ENCODE measurements around the gene LPCAT3.
"Not testable (repeated sequence)": the region's sequence is repeated elsewhere in the genome, so short reads cannot be mapped to it uniquely, and the experiment has no call there.

LPCAT3 gene, protein sequence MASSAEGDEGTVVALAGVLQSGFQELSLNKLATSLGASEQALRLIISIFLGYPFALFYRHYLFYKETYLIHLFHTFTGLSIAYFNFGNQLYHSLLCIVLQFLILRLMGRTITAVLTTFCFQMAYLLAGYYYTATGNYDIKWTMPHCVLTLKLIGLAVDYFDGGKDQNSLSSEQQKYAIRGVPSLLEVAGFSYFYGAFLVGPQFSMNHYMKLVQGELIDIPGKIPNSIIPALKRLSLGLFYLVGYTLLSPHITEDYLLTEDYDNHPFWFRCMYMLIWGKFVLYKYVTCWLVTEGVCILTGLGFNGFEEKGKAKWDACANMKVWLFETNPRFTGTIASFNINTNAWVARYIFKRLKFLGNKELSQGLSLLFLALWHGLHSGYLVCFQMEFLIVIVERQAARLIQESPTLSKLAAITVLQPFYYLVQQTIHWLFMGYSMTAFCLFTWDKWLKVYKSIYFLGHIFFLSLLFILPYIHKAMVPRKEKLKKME

DNA sequence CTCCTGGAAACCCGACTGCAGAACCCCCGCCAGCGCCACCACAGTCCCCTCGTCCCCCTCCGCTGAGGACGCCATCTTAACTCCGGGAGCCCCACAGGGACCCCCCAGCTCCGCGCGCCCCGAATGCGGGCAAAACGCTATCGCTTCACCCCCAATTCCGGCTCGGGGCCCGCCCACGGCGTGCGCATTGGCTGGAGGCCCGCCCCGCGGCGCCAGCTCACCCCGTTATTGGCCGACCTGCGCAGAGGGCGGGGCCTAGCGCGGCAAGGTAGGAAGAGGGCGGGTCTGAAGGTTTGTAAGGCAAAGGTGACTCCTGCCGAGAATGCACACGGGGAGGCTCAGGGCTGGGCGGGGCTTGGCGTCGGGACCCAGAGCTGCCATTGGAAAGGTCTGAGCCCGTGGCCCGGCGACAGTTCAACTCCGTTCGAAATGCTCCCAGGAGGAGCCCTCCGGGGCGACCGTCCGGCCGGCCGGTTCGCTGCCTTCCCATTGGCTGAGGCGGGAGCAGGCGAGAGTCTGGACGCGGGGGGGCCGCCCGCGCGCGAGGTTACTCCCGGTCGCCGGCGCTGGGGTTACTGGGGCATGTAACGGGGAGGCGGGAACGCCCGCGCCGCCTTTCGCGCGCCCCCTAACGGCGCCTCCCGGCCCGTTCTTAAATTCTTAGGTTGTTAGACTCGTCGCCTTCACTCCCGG lies at the start of gene LPCAT3:
Gene LPCAT3 (minus strand): TSS at position 127 of the 693 bp plus-strand sequence. CDS start 52 bp downstream, at position 75.
- DNase-seq (ENCODE audit: low spot score): peak; percentile 84

GRCh38 chr12:7067096-7067495 lies 48.8 kb upstream of the LPCAT3 start:
- no peak for DNase-seq (ENCODE audit: low spot score)

- DNase-seq (ENCODE audit: low spot score): no peak
Measured at GRCh38 chr12:7066596-7066995, 48.3 kb upstream of the LPCAT3 start.

GRCh38 chr12:7065073-7065623 lies 46.9 kb upstream of the LPCAT3 start:
- DNase-seq (ENCODE audit: low spot score): no peak

DNA sequence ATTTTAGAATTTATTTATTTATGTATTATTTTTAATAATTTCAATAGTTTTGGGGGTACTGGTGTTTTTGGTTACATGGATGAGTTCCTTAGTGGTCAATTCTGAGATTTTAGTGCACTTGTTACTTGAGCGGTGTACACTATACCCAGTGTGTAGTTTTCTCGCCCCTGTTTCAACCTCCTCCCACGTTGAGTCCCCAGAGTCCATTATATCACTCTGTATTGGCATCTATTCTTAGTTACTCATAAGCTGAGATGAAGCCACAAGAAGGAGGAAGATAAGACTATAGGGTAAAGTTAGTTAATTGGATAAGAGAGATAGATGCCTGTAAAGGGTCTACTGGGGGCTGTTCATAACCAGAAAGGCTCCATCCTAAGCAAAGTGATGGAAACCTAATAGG lies 46.2 kb upstream of the LPCAT3 start:
- no peak for DNase-seq (ENCODE audit: low spot score)

GRCh38 chr12:7061596-7061995 lies 43.3 kb upstream of the LPCAT3 start:
- no peak for DNase-seq (ENCODE audit: low spot score)

GRCh38 chr12:7061138-7061537 lies 42.9 kb upstream of the LPCAT3 start:
- no peak for DNase-seq (ENCODE audit: low spot score)

DNA sequence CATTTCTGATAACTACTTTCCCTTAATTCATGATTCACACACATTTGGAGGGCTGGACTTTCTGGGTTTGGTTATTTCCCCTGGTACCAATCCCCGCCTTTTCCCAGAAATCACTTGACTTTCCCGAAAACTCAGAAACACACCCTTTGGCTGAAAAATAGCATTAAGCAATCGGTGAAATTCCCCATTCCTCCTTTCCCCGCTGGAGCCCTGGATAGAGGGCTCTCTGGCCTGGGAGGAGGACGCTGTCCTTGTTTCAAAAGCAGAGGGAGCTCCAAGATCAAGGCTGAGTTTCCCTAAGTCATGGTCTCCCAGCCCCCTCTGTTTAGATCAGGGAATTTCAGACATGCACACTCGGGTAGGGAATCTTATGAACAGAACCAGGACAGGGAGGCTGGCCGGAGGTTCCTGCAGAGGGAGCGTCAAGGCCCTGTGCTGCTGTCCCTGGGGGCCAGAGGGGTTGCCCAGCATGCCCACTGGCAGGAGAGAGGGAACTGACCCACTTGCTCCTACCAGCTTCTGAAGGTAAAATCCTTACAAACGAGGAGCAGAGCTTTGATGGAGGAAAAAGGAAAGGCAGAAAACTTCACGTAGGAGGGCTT lies 42.2 kb upstream of the LPCAT3 start, which contains the start of gene C1S:
Gene C1S (plus strand): TSS at position 366 of the 602 bp plus-strand sequence. CDS start 1,195 bp downstream, outside the sequence.
- DNase-seq (ENCODE audit: low spot score): peak; percentile 50

GRCh38 chr12:7059780-7060179 lies 41.5 kb upstream of the LPCAT3 start:
- no peak for DNase-seq (ENCODE audit: low spot score)

GRCh38 chr12:7058850-7059395 lies 40.6 kb upstream of the LPCAT3 start:
- DNase-seq (ENCODE audit: low spot score): no peak

GRCh38 chr12:7058163-7058845 lies 40.0 kb upstream of the LPCAT3 start:
- no peak for DNase-seq (ENCODE audit: low spot score)

- DNase-seq (ENCODE audit: low spot score): not testable (repeated sequence)
Measured at GRCh38 chr12:7055736-7056135, 37.5 kb upstream of the LPCAT3 start.

- no peak for DNase-seq (ENCODE audit: low spot score)
Measured at GRCh38 chr12:7054925-7055324, 36.6 kb upstream of the LPCAT3 start.

GRCh38 chr12:7049973-7050372 lies 31.7 kb upstream of the LPCAT3 start:
- not testable (repeated sequence) for DNase-seq (ENCODE audit: low spot score)

- DNase-seq (ENCODE audit: low spot score): not testable (repeated sequence)
Measured at GRCh38 chr12:7049445-7049951, 31.2 kb upstream of the LPCAT3 start.

GRCh38 chr12:7047306-7047705 lies 29.0 kb upstream of the LPCAT3 start:
- no peak for DNase-seq (ENCODE audit: low spot score)

DNA sequence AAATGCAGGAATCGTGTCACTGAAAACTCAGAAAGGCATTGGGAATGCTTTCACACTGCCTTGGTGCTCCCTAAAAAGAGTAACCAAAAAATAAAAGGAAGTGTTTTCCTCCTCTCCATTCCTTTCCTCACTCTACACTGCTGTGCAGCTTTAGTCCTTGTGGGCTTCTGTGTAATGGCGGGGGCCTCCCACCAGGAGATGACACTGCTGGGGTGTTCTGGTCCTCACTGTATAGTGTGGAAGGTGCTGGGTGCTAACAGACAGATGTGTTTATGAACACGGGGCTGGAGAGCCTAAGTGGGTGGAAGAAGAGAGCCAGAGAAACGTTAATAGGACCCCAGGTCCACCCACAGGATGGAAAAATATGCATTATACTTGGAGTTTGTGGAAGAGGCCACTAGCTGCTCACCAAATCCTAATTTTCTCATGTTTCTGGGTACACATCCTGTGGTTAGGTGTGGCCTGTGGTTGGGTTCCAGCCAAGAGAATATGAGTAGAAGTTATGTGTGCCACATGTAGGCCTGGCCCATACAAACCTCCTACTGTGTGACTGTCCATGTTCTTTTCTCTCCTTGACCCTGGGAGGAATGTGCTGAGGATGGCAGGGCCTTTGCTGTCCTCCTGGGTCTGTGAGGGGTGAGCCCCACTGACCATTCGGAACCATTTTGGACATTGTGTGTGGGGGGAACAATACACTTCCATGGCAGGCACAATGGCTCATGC lies 28.3 kb upstream of the LPCAT3 start:
- no peak for DNase-seq (ENCODE audit: low spot score)

DNA sequence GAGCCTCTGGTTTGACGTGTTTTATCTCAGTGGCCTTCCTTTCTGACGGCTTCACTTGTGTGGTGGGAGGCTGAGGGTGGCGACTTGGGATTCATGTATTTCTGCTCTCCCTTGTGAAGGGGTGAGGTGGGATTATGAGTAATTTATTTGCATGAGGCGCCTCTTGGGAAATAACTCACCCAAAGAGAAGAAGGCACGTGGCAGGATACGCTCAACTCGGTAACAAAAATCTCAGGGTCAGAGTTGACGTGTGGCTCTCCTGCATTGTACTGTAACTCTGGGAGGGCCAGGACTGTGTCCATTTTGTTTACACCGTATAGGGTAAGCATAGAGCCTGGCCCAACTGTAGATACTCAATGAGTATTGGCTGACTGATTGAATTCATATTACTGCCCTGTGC lies 27.6 kb upstream of the LPCAT3 start:
- no peak for DNase-seq (ENCODE audit: low spot score)

- DNase-seq (ENCODE audit: low spot score): peak; percentile 19
Measured at GRCh38 chr12:7042842-7043241, 24.6 kb upstream of the LPCAT3 start.

DNA sequence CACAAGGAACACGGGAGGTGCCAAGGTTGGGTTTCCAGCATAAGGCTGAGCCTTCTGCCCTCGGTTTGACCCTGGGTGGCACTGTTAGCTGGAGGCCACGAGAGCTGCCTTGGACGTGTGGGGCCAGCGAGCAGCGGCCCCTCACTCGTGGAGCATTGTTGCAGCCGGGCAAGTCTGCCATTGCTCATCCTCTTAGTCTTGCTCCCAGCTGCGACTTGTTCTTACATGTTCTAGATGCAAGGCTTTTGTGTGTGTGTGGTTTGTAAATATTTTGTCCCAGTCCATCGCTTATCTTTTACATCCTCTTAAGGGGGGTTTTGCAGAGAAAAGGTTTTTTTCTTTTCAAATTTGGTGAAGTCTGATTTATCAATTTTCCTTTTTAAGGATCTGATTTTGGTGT lies 21.1 kb upstream of the LPCAT3 start:
- no peak for DNase-seq (ENCODE audit: low spot score)

GRCh38 chr12:7038591-7038990 lies 20.3 kb upstream of the LPCAT3 start:
- no peak for DNase-seq (ENCODE audit: low spot score)
